GM18519 (cell line): ENCODE measurements around the gene INPP5A.

Experiments used
- ATAC-seq: cut with Tn5 transposase; IDR thresholded peaks from one replicate; pipeline ENCODE4 v1.9.1; 2021; ENCODE audit warnings: mild to moderate bottlenecking, moderate library complexity; ENCODE audit not compliant: unreplicated experiment, low FRiP score

The INPP5A gene

DNA sequence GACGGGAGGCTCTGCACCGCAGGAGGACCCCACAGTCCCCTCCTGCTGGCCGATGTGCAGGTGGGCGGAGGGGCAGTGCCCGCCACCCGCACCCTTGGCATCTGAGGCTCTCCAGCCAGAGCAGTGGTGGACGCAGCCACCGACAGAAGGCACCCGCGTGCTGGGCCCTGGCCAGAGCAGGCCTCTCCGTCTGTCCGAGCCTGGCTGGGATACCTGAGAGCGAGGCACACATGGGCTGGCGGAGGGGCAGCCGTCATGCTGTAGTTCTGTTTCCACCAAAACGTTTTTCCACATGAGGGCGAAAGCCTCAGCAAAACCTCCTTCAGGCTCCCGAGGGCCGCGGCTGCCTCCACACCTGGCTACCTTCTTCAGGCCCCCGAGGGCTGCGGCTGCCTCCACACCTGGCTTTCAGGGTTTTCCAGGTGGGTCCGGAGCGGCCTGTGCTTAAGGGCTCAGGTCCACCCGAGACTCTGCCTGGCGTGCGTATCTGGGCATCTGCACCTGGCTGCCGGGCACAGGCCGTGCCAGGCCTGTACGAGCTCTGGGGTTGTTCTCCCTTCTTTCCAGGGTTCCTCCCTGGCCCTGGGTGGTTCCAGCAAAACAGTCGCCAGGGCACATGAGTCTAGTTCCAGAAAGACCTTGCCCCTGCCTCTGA, 115.5 kb downstream of the INPP5A start:
- ATAC-seq: no peak

DNA sequence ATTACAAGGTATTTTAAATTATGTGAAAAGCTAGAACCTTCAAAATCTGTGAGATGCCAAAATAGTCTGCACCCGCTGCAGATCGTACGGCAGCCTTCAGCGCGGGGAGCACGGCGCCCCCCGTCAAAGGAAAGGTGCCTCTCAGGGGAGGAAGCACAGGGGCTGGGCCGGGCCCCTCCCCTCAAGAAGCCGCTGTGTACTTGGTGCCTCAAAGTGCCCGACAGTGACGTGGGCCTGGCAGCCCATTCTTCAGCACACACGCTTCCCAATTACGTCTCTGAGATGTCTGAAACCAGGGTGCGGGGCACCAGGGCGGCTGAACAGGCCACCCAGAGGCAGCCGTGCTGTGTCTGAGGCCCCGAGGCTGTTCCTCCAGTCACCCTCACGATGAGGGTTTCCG, 116.1 kb downstream of the INPP5A start:
- no peak for ATAC-seq

DNA sequence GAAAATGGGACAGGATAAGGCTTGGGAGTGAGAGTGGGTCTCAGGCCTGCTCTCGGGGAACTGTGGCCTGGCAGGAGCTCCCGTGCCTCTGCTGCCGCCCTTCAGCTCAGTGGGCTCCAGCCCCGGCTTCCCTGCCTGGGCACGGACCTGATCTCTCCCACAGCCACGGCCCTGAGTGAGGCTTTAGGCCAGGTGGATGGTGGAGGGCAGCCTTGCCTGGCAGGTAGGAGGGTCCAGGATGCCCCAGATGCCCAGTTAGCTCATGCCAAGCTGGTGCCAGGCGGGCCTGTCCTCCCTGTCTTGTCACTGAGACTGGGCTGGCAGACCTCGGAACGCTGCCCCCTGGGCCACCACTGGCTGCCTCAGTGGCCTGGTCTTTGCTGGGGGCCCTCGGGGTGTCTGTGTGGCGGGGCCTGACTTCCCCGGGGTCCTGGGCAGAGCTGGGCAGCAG, 116.6 kb downstream of the INPP5A start:
- no peak for ATAC-seq

DNA sequence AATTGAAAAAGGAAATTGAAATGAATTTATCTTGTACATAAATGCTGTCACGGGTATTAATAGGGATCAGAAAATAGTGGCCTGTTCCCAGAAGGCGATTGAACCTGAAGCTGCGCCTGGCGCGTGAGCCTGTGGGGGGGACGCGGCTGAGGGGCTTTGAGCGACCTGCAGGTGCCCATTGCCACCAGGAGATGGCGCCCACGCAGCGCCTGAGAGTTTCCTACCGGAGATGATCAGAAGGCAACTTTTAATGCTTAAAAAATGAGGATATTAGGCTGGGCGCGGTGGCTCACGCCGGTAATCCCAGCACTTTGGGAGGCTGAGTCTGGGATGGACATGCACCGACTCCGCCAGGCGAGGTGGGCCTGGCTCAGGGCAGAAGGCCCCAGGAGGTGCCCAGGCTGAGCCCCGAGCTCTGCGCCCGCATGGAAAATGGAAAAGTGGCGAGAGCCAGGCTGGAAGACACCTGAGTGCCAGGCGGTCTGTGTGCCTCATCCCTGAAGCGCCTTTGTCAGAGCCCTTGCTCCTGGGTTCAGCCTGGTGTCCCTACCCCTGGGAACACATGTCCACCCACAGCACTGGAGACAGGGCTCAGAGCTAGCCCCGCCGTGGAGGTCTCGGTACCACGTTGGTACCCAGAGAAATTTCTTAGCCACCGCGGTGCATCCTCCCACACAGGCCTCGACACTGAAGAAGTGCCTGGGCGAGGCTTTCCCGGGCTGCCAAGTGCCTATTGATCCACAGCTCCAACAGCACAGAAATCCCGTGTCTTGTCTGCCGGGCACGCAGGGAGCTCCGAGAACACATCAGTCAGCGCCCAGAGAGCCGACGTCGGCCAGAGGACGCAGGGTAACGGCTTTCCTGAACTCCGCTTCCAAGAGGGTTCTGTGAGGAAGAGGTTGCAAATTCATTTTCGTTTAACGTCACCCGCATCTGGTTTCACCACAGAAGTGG, 117.4 kb downstream of the INPP5A start:
- no peak for ATAC-seq

DNA sequence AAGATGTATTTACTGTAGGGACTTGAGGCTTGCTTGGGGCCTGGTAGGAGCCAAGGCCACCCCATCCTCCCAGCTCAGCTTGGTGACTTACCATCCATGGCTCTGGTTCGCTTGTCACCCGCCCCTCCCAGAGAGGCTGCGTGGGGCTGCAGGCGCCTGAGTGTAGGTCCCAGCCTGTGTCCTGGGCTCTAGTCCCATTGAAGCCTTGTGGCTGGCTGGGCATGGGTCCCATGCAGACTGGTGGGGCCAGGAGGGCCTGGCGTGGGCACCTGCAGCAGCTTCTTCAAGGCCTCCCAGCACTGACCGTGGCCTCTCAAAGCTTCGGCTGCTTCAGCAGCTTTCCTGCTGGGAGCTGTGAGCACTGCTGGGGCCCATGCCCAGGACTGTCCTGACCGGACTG, 118.1 kb downstream of the INPP5A start:
- ATAC-seq: no peak

DNA sequence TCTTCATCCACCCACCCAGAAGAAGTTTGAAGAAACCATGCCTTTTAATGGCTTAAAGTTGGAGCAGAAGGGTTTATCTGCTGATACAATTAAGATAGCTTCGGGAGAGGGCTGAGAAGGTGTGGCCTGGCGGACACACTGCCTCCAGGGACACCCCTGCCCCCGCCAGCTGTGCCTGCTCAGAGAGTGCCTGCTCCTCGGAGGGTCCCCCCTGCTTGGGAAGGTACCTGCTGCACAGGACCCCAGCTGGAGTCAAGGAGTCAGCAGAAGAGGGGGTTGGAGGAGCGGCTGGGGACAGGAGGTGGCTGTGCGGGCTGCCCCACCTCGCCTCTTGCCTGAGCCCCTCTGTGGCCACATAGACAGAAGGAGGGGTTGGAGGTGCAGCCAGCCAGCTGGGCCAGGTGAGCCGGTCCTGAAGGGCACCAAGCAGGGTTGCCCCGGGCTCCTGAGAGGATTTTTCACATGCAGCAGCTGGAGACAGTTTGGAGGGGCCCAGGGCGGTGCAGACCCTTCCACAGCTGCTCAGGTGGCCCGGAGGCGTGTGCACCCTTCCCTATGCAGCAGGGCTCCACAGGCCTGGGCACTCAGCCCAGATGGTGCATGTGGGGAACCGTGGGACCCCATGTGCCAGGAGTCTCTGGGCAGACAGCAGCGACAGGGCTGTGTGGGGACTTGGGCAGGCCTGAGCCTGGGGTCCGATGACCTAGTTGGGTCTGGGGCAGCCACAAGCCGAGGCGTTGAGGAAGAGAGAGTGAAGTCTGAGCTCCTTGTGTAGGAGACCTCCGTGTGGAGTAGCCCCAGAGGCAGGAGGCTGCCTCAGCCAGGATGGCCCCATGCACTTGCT, 118.9 kb downstream of the INPP5A start:
- no peak for ATAC-seq

DNA sequence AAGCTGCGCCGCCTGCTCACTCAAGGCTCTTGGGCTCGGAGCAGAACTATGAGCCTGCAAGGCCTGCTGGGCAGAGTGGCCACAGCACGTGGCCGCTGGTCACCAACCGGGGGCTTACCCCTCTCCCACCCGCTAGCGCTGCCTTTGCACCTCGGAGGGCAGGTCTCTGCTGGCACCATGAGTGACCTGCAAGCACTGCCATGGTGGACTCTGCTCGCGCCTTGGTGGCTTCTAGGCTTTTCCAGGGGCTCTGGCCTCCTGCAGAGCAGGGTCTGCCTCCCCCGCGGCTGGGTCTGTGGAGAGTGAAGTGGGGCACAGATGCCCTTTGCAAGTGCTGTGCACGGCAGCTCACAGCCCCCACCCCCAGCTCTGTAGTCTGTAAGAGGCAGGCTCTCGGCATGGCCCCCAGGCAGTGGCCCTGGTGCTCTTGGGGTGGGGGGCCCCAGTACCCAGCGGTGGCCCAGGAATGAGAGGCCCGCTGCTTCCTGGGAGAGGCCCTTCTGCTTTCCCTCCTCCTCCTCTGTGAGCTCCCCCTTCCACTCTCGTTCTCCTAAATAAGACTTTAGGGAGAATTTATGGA, 119.6 kb downstream of the INPP5A start:
- no peak for ATAC-seq

DNA sequence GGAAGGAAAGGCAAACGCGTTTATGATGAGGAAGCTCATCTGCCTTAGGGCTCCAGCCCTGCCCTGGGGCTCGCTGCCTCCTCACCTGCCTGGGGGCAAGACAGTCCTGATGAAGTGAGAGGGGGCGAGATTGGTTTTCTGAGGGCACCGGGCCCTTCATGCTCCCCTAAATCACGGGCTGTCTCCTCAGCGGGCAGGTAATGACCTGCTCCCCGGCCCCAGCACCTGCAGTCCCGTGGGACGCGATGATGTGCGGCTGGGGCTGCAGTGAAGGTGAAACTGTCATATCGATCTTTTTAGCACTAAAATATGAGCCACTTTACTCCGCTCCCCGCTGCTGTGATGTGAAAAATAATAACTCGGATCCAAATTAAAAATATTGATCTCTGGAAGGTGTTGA, 120.2 kb downstream of the INPP5A start:
- ATAC-seq: no peak

DNA sequence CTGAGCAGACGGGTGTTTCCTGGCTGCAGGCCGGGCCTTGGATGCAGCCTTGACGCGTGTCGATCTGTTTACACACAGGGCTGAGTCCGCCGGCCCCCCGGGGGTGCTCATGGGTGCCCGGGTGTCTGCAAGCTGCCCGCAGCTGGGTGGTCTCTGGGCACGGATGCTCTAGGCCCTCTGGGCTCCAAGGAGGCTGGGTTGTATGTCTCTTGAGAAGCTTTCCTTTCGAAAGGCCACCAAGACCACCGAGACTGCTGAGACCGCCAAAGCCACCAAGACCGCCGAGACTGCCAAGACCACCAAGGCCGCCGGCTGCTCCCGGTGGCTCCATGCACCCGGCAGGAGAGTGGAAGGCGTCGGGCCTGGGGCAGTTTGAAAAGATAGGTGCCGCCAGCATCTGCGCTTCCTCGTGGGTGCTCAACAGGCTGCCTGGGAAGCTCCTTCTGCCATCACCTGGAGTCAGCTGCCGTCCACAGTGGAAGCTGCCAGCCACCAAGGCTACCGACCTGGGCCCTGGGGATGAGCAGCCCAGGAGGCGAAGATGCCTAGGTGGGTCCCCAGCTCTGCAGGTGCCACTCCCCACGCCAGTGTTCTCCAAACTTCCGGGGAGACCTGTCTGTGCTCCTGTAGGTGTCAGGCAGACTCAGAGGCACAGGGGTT, 121.1 kb downstream of the INPP5A start:
- ATAC-seq: no peak

DNA sequence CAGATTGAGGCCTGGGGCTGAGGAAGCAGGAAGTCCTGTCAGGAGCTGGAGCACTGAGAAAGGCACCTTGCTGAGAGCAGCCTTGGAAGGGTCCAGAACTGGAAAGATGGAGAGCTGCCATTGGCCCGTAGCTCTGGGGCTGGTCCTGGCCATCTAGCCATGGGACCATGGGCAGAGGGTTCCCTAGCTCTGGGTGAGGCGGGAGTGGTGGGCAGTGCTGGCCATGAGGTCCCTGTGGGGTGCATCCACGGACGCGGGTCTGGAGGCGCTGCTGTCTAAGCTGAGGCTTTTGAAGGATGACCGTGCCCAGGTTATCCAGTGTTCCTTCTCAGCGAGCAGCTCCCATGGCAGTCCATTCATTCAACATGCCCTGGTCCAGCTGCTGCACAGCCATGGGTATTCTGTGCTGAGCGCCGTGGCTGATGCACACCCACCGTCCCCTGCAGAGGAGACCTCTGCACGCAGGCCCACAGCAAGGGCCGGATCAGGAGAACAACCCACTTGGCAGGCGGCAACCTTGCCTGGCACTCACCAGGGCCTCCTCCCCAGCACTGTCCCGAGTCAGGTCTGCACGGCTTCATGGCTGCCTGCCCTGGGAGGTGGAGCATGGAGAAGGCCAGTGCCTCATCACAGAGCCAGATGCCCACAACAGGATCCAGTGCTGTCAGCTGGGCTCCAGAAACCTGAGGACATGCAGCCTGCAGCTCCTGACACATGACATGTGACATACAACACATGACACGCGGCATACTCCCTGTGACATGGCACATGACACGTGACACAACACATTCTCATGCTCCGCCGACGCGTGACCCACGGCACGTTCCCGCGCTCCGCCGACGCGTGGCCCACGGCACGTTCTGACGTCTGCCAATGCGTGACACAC, 121.9 kb downstream of the INPP5A start:
- ATAC-seq: no peak

DNA sequence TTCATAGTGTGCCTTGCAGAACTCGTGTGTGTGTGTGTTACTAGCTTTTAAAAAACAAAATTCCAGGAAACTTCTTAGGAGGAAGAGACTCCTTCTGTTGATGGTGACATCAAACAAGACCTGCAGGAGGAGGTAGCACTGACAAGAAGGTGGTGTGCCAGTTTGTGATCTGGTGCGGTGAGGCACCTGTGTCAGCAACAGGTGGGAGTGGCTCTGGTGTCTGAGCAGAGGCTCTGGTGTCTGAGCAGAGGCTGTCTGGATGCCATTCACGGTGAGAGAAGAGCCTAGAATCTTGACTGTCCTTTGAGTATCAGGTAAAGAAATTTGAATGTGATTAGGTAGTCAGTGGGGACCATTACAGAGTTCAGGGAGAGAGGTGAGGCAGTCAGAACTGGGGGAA, 122.8 kb downstream of the INPP5A start:
- ATAC-seq: no peak

DNA sequence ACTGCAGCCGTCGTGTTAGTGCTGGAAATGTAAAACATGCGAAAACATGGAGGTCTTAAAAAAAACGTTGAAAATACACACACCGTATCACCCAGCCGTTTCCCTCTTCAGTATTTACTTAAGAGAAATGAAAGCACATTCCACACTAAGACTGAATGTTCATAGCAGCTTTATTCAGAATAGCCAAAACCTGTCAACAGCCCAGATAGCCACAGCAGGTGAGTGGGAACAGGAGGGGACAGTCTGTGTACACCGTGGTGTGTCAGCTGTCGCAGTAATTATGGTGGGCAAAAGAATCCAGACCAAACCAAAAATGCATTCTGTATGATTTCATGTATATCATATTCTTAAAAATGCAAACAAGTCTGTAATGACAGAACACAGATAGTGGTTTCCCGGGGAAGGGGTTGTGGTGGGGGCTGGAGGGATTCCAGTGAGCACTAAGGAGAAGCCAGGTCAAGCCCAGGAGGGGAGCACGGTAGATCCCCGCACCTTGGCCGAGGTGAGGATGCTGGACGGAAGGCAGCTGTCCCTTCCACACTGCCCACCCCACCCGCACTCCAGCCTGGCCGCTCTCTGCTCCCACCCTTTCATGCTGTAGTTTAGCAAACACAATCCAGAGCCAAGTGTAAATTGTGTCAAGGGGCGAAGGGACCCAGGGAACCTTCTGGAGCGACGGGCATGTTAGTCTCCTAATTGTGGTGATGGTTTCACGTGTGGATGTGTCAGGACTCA, 124.8 kb downstream of the INPP5A start:
- no peak for ATAC-seq

DNA sequence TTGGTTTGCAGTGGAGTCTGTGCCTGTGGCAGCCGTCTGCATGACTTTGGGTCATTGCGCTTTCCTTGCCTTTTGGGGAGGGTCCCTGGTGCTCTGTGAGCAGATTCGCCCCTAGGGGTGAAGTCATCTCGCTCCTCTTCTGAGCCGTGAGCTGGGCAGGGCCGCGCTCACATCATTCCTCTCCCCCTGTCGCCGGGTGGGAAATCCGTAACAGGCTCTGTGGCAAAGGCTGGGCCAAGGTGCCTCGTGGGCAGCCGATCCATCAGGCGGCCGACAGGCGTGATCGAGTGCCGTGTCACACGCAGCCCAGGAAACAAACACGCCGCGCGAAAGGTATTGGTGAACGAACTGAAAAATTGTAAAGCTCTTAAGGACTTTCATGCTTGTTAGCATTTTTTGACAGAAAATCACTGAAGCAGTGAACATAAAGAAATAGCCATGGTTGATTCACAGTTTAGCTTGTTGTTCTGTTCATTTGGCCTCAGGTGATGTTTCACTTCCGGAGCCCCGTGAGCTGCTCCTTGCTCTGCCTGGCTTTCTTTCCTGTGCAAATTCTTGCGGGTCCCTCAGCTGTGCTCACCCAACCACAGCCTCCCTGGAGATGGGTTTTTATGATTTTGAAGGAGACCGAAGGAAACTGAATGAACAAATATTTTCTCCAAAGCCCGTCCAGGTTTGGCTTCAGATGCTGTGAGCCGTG, 126.2 kb downstream of the INPP5A start:
- no peak for ATAC-seq

DNA sequence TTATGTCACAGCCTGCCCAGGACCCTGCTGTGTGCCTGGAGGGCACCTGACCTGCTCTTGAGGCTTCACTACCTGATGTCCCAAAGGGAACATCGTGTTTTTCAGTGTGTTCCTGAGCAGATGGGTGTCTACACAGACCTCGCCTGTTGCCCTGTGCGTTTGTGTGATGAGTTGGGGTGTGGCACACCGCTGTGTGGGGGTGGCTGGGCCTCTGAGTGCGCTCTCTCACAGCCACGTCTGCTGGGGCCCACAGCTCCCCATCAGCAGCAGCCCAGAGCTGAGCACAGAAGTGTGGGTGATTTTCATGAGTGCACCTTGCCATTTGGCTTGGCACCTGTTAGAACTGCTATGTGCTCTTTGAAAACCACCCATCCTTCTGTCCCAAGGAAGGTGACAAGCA, 126.8 kb downstream of the INPP5A start:
- no peak for ATAC-seq

DNA sequence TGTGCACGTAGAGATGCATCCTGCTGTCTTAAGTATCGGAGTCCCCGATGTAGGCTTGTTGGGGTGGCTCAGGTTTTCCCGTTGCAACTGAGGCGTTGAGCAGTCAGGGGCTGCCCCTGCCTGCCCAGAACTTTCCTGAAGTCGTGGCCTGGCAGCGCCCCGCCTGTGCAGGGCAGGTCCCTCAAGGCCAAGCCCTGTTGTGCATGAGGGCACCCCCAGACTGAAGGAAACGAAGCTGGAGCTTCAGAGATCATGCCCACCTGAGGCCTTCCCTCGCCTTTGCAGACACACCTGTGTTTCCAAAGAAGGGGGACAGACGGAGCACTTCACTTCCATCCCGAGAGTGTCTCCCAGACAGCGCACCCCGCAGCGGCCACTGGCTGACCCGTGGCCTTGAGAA, 127.3 kb downstream of the INPP5A start:
- no peak for ATAC-seq

DNA sequence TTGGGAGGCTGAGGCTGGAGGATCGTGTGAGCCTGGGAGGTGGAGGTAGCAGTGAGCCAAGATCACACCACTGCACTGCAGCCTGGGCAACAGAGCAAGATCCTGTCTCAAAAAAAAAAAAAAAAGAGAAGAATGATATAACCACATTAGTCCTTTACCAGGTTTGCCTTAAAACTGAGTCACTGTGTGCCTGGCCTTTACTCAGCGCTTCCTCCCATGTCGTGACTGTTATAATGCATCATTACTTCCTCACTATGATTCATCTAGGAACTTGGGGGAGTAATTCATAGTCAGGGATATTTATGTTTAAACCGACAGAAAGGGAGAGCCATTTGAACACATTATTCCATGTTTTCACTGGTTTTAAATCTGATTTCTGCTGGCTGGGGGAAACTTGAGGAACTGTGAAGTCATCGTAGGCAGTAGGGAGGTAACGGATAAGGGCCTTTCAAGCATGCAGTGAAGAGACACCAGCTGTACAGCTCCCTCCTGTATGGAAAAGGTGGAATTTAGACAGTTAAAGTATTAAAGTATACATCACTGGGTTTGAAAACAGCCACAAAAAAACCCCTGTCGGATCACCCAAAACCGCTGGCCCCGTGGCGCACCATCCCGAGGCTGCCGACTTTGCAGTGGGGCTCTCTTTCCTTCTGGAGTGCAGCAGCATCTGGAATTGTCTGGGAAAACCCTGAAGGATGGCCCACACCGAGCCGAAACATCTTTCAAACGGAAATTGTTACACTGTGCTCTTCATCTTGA, 128.5 kb downstream of the INPP5A start:
- no peak for ATAC-seq

DNA sequence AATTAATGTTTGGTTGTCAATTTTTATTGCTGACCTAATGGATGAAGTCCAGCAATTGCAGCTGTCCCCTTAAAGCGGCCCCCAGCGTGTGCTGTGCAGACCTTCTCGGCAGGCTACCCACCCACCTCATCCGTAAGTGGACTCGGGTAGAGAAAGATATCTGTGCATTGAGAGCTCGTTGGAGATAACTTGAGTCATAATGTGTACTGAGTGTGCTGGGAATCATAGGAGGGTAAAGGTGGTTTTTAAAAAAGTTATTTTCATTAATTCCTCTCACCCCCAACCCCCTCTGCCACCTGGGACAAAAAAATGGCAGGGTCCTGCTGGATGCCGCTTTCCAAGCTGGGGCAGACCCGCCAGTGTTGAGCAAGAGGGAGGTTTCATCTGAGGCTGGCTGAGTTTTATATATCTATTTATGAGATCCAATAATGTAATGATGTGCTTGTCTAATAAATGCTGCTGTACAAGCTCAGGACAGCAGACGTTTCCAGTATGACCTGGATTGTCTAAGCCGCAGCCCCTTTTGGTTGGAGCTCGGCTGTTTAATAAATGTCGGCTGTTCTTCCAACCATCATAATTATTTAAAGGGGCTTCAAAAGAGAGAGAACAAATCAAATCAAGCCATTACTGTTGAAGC, 129.2 kb downstream of the INPP5A start:
- no peak for ATAC-seq
